Measurements from ENCODE around the gene VPS37D. TPM values are rescaled to one million over a fixed set of nuclear protein-coding genes. Genes with fewer than 3 reads are reported as not detected.
A peak's percentile ranks its signal among the peaks of the same experiment; 100 is the strongest.

VPS37D gene
- total RNA-seq, 1 experiment from 2014 or later, result 0.85 TPM

DNA sequence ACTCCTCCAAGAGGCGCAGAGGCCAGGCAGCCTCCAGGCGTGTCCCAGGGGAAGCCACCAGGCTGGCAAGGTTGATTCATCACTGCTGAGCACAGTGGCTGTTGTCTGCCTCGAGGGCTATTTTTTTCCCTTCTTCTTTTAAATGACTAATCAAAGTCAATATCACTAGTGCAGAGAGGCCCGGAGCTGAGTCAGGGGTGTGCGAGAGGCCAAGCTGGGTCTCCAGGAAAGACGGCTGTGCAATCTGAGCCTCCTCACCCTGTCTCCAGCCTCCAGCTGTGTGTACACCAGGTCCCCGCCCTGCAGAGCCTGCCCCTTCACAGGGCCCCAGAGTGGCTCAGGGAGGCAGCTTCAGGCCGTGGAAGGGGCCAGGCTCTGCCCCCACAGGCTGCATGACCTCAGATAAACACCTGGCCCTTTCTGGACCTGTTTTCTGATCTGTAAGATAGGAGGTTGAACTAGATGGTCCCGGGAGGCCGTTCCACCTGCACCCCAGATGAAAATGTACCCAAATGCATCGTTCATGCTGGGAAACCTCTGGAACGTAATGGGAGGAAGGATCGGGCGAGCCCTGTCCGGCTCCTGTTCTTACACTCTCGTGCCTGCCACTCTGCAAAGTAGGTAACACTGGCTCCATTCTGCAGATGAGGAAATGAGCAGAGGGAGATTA lies 48.2 kb downstream of the VPS37D start:
- Histone ChIP-seq H4K91ac (ENCODE audit: insufficient read length, low read depth, low read length) (no peak overlapping the region), H3K14ac (ENCODE audit: insufficient read depth, low read length) (no peak overlapping the region), H3K4me1 (ENCODE audit: insufficient read depth, low read length) (no peaks in the 10 kb centered on the region), H3K79me2 (ENCODE audit: insufficient read depth, low read length) (no peaks in the 10 kb centered on the region), H3K4me2 (ENCODE audit: insufficient read depth, insufficient read length, low read length) (no peak overlapping the region), H3K9me3 (ENCODE audit: control insufficient read depth, low read depth, low read length) (no peaks in the 10 kb centered on the region), H3K18ac (ENCODE audit: insufficient read length, low read depth, low read length) (no peak overlapping the region), H3K79me1 (ENCODE audit: insufficient read depth, low read depth, low read length, poor library complexity, severe bottlenecking) (no peaks in the 10 kb centered on the region), H3K4ac (ENCODE audit: low read depth, low read length) (no peak overlapping the region), H3K27ac (ENCODE audit: insufficient read length, low read depth, low read length) (no peak overlapping the region), H4K8ac (replicated peaks; ENCODE audit: insufficient read length, low read depth, low read length) (no peak overlapping the region), H2BK120ac (ENCODE audit: low read depth, low read length, poor library complexity, severe bottlenecking) (no peak overlapping the region), H3K23me2 (ENCODE audit: insufficient read length, low read depth, low read length, poor library complexity, severe bottlenecking) (peaks cover 9% of the 10 kb centered on the region), H4K5ac (ENCODE audit: insufficient read length, low read depth, low read length) (no peak overlapping the region), H3K23ac (ENCODE audit: insufficient read length, low read depth, low read length) (no peak overlapping the region), H2AK5ac (ENCODE audit: insufficient read length, low read length) (no peak overlapping the region), H2BK5ac (ENCODE audit: insufficient read length, low read length) (no peak overlapping the region), H2BK15ac (ENCODE audit: low read depth, low read length) (no peak overlapping the region), H3K27me3 (ENCODE audit: insufficient read depth, low read length) (peaks cover 3% of the 10 kb centered on the region; the same call in 1 of the 2 replicates), H2BK12ac (ENCODE audit: insufficient read length, low read depth, low read length) (no peak overlapping the region), H3T11ph (ENCODE audit: low read length) (no peak overlapping the region), H3K56ac (ENCODE audit: insufficient read length, low read depth, low read length) (no peak overlapping the region), H2AFZ (ENCODE audit: low read length) (no peak overlapping the region), H4K20me1 (ENCODE audit: control insufficient read depth, insufficient read depth, insufficient read length) (no peaks in the 10 kb centered on the region), H3K9ac (ENCODE audit: extremely low read depth, insufficient read length, low read length) (no peak overlapping the region), H2BK20ac (ENCODE audit: low read depth, low read length, poor library complexity, severe bottlenecking) (no peak overlapping the region)
- H3K4me1 Mint-ChIP-seq, result peaks cover 0 to 10% of the 10 kb centered on the region in 2 experiments; a peak in 2 of 4 replicates
- peak overlapping the region in 1 of 3 experiments; percentile 18; a peak in 1 of 7 replicates for H3K27ac Mint-ChIP-seq
- no peak for DNase-seq
- no peaks in the 10 kb centered on the region; a peak in 1 of 5 replicates for H3K9me3 Mint-ChIP-seq
- TF ChIP-seq, protein P1, sequence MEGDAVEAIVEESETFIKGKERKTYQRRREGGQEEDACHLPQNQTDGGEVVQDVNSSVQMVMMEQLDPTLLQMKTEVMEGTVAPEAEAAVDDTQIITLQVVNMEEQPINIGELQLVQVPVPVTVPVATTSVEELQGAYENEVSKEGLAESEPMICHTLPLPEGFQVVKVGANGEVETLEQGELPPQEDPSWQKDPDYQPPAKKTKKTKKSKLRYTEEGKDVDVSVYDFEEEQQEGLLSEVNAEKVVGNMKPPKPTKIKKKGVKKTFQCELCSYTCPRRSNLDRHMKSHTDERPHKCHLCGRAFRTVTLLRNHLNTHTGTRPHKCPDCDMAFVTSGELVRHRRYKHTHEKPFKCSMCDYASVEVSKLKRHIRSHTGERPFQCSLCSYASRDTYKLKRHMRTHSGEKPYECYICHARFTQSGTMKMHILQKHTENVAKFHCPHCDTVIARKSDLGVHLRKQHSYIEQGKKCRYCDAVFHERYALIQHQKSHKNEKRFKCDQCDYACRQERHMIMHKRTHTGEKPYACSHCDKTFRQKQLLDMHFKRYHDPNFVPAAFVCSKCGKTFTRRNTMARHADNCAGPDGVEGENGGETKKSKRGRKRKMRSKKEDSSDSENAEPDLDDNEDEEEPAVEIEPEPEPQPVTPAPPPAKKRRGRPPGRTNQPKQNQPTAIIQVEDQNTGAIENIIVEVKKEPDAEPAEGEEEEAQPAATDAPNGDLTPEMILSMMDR (conservative IDR thresholded peaks at IDR 0.05), result no peak
- WGBS (ENCODE audit: extremely low coverage, insufficient read length, low lambda C conversion rate), result no CpG with 5 or more reads among the region's 16 CpGs
- peaks cover 25% of the 10 kb centered on the region for H3K27me3 Mint-ChIP-seq (ENCODE audit: low read depth)
- no peak overlapping the region for H3K4me3 Mint-ChIP-seq
- H3K36me3 Mint-ChIP-seq (ENCODE audit: insufficient read depth in 1 of 3, low read depth in 3 of 3), result peaks cover 0 to 2% (median 0%) of the 10 kb centered on the region in 3 experiments; a peak in 2 of 7 replicates

Measured in H9 (cell line).